HG03135 (cell line): ENCODE data around the gene RPS6KC1.
"Not testable (repeated sequence)": the region's sequence is repeated elsewhere in the genome, so short reads cannot be mapped to it uniquely, and the experiment has no call there.

ENCODE experiments used
- ATAC-seq: cut with Tn5 transposase; IDR thresholded peaks from one replicate; pipeline ENCODE4 v1.9.1; 2021; ENCODE audit warnings: mild to moderate bottlenecking, moderate library complexity; ENCODE audit not compliant: unreplicated experiment

The RPS6KC1 gene

DNA sequence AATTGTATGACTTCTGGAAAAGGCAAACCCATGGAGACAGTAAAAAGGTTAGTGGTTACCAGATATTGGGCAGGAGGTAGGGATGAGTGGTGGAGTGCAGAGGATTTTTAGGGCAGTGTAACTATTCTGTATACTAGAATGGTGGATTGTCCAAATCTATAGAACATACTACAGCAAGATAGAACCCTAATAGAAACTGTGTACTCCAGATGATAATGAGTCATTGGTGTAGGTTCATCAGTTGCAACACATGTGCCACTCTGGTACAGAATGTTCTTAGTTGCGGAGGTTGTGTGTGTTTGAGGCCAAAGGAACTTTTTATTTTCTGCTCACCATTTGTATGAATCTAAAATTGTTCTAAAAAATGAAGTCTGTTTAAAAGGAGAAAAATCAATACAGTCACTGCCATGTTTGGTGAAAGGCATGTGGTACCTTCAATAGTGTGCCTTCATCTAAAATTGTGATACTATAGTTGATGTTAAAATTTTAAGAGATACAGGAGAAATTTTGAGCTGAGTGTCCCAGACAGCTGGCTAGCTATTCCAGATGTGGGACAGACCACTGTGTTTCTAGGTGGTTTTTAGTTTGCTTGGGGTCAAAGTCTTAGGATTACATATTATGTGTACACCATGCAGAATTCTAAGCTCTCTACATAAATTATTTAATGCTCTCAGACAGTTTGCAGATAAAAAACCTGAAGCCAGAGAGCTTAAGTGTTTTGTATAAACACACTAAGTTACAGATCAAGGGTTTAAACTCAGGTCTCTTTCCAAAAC, 150.5 kb downstream of the RPS6KC1 start:
- no peak for ATAC-seq

DNA sequence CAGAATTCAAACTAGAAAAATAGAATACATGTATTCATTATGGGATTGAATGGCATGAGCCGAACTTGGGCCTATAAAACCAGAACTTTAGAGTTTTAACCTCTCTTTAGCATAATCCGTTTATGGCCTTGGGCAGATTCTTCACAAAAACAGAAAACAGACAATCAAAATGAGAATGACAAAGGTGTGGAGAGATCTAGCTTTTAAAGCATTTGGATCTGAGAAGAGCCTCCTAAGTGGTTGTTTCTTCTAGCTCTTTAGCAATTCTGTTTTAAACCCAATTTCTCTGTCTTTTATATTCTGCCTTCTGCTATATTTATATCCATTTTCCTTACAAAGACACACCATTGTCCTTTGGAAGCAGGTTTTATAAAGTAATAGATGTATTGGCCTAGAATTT, 160.2 kb downstream of the RPS6KC1 start:
- ATAC-seq = no peak

DNA sequence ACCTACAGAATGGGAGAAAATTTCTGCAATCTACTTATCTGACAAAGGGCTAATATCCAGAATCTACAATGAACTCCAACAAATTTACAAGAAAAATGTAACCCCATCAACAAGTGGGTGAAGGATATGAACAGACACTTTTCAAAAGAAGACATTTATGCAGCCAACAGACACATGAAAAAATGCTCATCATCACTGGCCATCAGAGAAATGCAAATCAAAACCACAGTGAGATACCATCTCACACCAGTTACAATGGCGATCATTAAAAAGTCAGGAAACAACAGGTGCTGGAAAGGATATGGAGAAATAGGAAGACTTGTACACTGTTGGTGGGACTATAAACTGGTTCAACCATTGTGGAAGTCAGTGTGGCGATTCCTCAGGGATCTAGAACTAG, 168.0 kb downstream of the RPS6KC1 start:
- ATAC-seq = not testable (repeated sequence)

DNA sequence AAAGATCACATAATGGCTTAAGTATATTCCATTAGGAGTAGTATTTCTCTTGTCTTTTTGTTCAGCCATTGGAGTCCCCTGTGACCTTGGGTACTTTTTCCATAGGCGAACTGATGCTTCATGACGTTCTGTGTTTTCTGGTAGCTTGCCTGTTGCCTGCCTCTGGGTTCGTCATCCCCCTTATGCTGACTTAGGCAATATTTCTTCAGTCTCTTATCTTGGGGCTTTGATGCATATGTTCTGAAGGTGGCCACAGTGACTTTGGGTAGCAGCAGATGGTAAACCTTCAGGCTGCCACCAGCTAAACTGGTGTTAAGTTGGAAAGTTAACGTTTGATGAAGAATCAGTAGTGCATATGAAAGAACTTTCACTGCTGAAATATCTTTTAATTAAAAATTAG, 170.2 kb downstream of the RPS6KC1 start:
- no peak for ATAC-seq

DNA sequence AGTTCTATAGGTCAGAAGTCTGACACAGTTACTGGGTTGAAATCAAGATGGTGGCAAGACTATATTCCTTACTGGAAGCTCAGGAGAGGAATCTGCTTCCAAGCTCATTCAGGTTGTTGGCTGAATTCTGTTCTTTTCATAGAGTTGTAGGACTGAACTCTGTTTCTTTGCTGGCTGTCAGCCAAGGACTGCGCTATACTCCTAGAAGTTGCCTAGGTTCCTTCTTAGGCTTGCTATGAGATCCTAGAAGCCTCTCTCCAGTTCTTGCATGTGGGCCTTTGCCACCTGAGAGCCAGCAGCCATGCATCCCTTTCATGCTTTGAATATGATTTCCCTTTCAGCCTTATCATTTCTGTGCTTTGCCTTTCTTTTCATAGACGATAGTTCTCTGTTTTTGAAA, 176.4 kb downstream of the RPS6KC1 start:
- no peak for ATAC-seq

DNA sequence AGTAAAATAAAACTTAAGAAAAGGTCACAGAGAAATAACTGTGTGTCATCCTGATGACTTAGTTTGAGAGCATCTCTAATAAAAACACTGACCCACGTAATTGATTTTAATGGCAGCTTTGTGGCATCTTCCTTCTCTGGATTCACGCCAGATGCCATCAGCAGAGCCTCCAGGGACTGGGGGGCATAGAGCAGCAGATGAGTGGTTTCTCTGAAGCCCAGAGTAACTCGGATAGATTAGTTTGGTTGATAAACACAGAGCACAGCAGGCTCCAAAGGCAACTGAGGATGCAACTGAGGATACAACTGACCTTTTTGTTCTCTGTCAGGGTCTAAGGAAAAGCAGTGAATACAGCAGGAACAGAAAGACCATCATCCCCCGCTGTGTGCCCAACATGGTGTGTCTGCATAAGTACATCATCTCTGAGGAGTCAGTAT, 180.8 kb downstream of the RPS6KC1 start:
- no peak for ATAC-seq

DNA sequence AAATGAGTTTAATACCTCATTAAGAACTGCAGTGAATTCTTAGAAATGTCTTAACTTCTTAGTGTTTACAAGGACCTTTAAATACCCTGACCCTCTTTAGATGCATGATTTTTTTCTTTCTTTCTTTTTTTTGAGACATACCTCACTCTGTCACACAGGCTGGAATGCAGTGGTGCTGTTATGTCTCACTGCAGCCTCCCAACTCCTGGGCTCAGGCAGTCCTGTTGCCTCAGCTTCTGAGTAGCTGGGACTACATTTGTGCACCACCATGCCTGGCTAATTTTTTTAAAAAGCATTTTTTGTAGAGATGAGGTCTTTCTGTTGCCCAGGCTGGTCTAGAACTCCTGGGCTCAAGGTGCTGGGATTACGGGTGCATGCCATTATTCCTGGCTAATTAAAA, 191.8 kb downstream of the RPS6KC1 start:
- no peak for ATAC-seq

DNA sequence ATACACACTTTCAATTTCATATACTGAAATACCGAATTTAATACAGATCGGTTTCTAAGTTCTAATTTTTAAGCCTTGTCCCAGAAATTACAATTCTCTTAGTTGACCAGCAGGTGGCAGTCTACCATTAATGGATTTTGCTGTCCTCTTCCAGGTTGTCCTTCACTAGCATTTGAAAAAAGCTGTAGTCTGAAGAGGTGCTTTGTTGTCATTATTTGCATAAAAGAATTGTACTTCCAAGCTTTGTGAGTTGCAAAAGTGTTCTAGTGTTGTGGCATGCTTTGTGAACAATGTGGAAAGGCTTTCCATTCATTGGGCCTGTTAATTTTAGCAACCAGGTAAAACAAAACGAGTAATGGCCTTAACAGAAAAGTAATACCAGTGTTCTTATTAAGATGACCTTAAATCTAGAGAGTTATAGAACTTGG, 193.6 kb downstream of the RPS6KC1 start:
- ATAC-seq = no peak

DNA sequence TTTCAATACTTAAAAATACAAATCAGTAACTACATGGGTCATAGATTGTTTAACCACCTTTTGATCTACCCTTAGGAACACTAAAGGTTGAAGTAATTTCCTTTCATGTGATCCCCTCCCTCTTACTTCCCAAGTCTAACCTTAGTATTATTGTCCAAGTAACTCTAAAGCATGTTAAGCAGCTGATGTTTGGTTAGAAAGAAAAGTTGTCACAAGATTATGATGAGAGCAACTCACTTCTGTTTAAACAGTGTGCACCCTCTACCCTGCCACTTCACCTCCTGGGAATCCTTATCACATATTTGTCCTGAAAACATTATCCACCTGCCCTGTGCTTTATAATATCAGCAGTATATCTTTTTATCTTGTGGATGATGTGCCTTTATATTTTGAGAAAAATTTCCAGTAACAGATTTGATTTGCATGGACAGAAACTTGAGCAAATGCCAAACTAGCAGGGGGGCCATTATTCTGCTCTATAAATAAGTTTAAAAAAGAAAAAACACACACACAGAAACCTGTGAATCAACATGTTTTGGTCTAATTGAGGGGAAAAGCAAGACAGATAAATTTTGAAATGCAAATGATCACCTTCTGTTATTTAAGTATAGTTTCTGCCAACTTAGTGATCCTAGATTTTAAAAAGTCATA, 194.3 kb downstream of the RPS6KC1 start:
- ATAC-seq = no peak

DNA sequence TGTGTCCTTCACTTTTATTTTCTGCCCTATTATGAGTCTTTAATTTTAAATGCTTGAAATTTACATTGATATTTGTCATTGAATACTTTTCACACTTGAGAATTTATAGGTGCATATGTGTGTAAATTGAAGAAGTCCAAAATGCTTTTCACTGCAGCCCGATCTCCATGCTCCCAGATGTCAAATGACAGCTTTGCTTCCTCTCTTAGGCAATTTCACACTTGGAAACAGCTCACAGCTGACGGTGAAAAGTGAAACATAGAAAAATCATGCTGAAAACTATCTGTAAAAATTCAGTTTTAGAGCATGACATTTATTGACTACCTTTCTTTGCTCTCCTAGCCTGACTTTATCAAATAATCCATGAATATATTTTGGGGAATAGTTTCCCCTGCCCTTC, 196.0 kb downstream of the RPS6KC1 start:
- no peak for ATAC-seq

DNA sequence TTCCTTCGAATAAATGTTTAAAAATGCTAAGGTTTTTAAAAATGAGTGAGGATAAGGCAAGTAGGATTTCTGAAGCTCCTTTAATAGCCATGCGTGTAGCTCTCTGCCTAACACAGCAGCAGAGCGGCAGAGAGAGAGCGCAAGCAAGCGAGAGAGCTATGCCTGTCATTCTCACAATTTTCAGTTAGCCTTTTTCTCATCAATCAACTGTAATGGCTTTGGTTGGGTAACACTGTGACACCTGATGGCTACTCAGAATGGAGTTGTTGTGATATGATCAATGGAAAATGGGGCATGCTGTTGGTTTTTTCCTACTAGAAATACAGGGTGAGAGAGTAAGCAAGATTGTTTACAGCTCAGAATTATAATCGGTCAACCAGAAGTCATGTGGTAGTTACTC, 198.4 kb downstream of the RPS6KC1 start:
- ATAC-seq = no peak

DNA sequence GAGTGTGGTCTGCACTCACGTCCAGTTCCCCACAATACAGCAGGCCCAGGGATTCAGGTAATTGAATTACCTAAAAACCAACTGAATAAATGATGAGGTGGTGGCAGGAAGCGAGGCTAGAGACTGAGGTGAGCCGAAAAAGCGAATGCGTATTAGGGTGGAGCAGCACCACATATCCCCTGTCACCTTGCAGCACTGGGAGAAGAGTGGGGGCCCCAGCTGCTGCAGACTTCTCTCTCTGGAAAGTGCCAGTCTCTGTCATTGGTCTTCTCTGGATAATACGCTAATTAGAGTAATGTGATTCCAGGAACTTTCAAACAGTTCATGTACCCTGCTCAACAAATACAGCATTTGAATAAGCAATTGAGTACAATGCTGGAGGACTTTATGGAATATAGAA, 199.0 kb downstream of the RPS6KC1 start:
- no peak for ATAC-seq

DNA sequence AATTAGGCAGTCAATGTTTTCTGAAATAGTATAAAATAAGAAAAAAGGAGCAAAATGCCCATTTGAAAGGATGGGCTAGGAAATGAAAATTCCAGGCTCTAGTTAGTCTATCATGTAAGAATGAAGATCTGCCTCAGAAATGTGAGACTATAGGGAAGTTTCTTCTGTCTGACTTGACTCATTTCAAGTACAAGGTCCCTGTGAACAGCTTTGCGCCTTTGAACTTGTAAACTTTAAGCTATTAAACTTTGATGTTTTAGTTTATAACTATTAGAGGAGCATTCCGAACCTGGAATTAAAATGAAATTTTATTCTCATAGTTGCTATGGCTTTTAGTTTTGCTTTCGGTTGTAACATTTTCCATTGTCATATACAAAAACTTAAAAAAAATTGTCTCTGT, 199.4 kb downstream of the RPS6KC1 start:
- ATAC-seq = no peak

DNA sequence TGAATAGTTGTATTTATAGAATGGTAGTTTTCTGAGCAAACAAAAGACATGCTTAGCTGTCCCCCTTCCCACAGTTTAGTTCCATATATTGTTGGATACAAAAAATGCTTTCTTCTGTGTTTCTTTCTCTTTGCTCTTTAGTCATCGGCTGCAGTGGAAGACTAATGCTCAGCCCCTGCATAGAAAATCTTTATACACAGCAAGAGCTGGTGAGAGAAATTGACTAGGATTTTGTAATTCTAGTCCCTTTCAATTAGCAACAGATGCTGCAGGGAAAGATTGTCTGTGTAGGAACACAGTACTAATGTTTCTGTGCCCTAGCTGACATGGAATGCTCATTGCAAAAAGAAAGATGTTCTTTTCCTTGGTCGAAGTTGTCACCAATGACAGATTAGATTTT, 200.9 kb downstream of the RPS6KC1 start:
- no peak for ATAC-seq

DNA sequence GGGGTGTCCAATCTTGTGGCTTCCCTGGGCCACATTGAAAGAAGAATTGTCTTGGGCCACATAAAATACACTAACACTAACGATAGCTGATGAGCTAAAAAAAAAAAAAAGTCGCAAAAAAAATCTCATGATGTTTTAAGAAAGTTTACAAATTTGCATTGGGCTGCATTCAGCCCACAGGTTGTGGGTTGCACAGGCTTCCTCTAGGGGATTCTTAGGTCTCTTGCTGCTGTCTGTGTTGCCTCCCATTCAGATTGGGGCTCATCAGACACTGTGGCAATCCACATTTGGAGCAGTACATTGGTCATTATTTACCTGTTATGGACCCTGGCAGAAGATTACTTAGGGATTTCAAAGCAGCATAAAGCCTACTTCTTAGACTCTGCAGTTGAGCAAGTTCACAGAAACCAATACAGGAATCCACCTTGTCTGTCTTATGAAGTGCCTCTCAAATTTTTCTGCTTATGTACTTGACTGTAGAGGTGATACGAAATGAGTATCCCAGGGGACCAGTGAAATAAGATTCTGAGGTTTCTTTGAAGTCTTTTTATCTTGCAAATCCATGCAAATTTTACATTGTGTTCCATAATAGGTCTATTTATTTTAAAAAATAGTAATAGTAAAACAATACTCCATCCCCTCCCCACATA, 205.5 kb downstream of the RPS6KC1 start:
- peak; percentile 78 for ATAC-seq

DNA sequence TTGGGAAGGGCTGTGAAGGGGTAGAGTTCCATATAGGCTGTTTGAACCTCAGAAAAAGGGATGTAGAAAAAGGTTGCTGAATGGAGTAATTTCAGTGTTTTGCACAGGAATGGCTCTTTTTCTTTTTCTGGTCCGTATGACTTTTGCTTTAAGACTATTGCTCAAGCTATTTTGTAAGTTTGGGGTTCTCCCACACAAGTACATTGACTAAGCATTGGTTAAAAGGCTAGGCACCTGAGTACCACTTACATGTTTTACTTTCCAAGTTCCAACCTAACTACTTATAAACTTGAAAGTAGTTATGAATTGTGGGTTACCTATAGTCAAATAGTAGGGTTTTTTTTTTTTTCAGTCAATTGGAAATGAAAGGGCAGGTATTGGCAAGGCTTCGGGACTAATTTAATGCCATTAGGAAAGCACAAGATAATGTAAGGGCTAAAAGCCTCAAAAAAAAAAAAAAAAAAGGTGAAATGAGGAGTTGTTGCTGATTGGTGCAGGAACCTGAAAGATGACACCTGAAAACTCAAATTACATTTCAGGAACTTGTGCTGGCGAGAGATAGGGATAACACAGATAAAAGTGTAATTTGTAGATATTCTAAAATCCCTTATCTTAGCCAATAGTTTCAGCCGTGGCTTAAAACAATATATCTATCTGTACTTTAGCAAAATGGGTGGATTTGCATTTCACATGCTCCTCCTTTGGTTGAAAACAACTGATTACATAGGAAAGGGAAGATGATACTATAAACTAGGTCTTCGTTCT, 209.5 kb downstream of the RPS6KC1 start:
- ATAC-seq = no peak

DNA sequence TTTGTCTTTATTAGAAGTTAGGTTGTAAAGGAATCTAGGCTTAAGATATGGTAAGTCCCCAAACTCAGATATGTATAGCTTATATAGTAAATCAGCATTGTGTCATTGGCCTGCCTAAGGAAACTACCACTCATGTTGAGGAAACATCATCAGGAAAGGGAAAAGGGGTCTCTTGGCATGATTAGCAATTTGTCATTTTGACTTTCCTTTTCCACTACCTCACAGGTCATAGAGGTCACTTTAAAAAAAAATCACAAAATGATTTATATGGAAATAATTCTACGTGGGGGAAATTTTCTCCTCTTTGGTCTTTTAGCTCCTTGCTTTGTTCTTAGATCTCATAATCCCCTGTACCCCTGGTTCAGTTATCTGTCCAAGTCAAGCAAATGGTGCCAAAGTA, 213.5 kb downstream of the RPS6KC1 start:
- ATAC-seq = no peak

DNA sequence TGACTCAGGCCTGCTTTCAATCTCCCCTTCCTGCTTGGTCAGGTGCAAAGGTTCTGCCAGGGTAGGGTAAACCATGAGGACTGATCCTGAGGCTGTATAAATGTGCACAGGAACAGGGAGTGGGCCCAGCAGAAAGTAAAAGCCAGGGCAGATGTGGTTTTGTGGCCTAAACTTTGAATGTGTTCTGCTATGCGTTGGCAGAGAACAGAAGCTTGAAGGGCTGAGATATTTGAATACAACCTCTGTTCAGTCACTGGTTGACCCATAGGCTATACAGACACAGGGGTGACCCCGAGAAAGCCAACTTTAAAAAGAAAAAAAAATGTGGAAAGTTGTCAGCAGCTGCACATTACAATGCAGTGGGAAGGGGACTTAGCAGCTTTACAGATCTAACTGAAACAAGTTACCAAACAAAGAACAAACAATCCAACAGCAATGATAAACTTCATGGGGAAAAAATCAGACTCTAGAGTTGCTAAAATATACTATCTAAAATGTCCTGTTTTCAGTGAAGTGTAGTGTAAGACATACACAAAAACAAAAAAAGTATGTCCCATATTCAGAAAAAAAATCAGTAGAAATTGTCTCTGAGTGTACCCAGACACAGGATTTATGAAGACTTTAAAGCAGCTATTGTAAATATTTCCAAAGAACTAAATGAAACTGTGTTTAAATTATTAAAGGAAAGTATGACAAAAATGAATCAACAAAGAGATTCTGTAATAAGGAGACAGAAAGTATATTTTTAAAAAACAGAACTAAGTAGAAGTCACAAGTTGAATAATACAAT, 216.1 kb downstream of the RPS6KC1 start:
- no peak for ATAC-seq

DNA sequence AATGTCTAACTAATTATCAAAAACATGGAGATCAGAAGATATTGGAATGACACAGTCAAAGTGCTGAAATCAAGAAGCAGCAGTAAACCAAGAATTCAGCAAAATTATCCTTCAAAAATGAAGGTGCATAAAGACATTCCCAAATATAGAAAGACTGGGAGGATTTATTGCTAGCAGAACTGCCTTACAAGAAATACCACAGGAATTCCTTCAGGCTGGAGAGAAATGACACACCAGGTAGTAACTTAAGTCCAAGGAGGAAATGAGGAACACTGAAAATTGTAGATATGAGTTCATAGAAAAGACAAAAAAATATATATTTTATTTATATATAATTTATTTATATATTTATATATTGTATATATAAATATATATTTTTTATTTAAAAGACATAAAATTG, 217.2 kb downstream of the RPS6KC1 start:
- no peak for ATAC-seq

DNA sequence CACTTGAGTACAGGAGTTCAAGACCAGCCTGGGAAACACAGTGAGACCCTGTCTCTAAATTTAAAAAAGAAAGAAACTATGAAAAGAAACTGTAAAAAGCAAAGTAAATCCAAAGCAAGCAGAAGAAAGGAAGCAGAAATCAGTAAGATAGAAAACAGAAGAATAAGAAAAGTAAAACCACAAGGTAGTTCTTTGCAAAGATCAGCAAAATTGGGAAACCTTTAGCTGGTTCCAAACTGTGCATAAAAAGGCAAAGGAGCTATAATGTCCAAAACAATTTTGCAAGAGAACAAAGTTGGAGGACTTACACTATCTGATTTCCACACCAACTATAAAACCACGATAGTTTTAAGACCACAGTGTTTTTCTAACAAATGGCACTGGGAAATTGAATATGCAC, 218.8 kb downstream of the RPS6KC1 start:
- no peak for ATAC-seq

DNA sequence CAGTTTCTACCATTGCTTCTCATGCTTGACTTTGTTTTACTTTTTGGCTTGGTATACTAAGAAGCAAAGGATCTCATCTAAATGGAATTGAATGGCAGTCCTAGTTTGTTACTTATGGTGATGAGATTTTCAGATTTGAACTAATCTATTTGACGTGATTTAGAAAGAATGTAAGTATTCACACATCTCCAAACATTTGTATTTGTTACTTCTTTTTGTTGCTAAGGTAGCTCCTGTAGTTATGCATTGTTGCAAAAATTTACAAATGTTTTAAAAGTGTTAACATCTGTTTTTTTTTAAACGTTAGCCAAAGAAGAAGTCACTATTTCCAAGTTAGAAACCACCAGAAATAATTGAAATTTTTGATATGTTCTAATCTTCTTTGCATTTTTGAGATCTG, 222.5 kb downstream of the RPS6KC1 start:
- no peak for ATAC-seq
